ENCODE measurements around the gene PCGF1. TPM values are rescaled to one million over a fixed set of nuclear protein-coding genes. Genes with fewer than 3 reads are reported as not detected.

The PCGF1 gene
- total RNA-seq, 2 experiments from 2014 or later: 25.8 to 35.6 TPM

- Mint-ChIP-seq H3K27ac (no peak overlapping the region), H3K36me3 (ENCODE audit: low read depth) (peaks cover 12% of the 10 kb centered on the region), H3K4me3 (no peak overlapping the region), H3K9me3 (no peaks in the 10 kb centered on the region), H3K4me1 (peaks cover 32% of the 10 kb centered on the region), H3K27me3 (peaks cover 21% of the 10 kb centered on the region)
- POLR2A ChIA-PET: no interaction called here
- CTCF ChIA-PET: interaction anchor here (1.6 to 1.9 kb wide), 3 partner anchors 18 to 51 kb away, joined by 4 to 6 read pairs (median 4); partner anchors contain the start of genes CCDC142 and TTC31
- no peak for DNase-seq
These were observed 26.9 kb upstream of the PCGF1 start for GRCh38 chr2:74534411-74534810.

GRCh38 chr2:74533464-74533863 is 26.0 kb upstream of the PCGF1 start:
- Mint-ChIP-seq H3K36me3 (ENCODE audit: low read depth) (peaks cover 20% of the 10 kb centered on the region), H3K4me3 (no peak overlapping the region), H3K27ac (no peak overlapping the region), H3K9me3 (no peaks in the 10 kb centered on the region), H3K27me3 (peaks cover 12% of the 10 kb centered on the region), H3K4me1 (peaks cover 29% of the 10 kb centered on the region)
- no peak for DNase-seq
- ChIA-PET CTCF (interaction anchor here (0.6 to 1.9 kb wide), 6 partner anchors 16 to 89 kb away, joined by 3 to 7 read pairs (median 4); partner anchors contain the start of gene MRPL53), POLR2A (interaction anchor here (0.6 kb wide), 1 partner anchor 75 kb away, joined by 5 read pairs; the partner anchor contains the start of gene WBP1)

DNA sequence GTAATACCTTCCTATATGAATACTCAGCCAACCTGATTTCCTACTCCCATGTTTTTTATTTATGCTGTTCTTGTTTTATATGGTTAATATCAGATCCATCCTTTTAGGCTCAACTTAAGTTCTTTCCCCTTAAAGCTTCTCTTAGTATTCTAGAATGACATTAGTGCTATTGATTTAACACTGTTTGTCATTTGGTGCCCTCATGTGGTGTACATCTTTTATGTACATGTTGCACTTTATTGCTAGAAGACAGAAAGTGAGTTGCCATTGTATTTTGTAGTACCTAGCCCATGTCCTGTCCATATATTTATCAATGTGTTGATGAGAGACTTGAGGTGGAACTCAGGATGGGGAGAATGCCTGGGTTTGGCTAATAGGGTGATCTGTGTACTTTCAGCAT is 24.7 kb upstream of the PCGF1 start:
- H3K36me3 Mint-ChIP-seq (ENCODE audit: low read depth): peaks cover 32% of the 10 kb centered on the region
- CTCF ChIA-PET: interaction anchor here (0.9 to 3.6 kb wide), 23 partner anchors 10 to 197 kb away, joined by 3 to 22 read pairs (median 4); partner anchors contain the start of genes CCDC142, MOGS, MRPL53 and TTC31
- H3K27ac Mint-ChIP-seq: peak overlapping the region; percentile 65
- POLR2A ChIA-PET: no interaction called here
- peak overlapping the region; percentile 98 for H3K4me3 Mint-ChIP-seq
- H3K4me1 Mint-ChIP-seq: peaks cover 42% of the 10 kb centered on the region
- no peaks in the 10 kb centered on the region for H3K9me3 Mint-ChIP-seq
- peaks cover under 1% of the 10 kb centered on the region for H3K27me3 Mint-ChIP-seq
- DNase-seq: peak; percentile 60

DNA sequence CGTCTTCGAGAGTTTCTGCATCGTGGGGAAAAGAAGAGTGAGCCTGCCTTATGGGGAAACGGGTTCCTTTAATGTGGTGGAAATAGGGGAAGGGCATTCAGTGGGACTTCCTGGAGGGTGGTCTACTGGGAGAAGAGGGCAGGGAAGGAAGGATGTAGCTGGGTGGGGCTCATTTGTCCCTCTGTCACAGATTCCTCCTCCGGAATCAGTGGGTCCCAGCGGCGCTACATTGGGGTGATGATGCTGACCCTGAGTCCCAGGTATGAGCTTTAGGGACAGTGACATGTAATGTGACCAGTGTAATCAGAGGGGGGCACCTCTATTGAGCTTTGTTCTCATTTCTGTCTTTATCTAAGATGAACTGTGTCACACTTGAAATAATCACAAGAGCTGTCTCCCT is 24.2 kb upstream of the PCGF1 start:
- no peak for DNase-seq
- H3K27ac Mint-ChIP-seq: peak overlapping the region; percentile 65
- peak overlapping the region; percentile 98 for H3K4me3 Mint-ChIP-seq
- ChIA-PET POLR2A (no interaction called here), CTCF (interaction anchor here (0.9 to 3.6 kb wide), 23 partner anchors 10 to 197 kb away, joined by 3 to 22 read pairs (median 4); partner anchors contain the start of genes CCDC142, MOGS, MRPL53 and TTC31)
- no peaks in the 10 kb centered on the region for H3K27me3 Mint-ChIP-seq
- peaks cover 3% of the 10 kb centered on the region for H3K9me3 Mint-ChIP-seq
- H3K36me3 Mint-ChIP-seq (ENCODE audit: low read depth): peaks cover 38% of the 10 kb centered on the region
- peaks cover 47% of the 10 kb centered on the region for H3K4me1 Mint-ChIP-seq

GRCh38 chr2:74530239-74531187 is 23.0 kb upstream of the PCGF1 start:
- Mint-ChIP-seq H3K4me1 (peaks cover 57% of the 10 kb centered on the region), H3K27me3 (no peaks in the 10 kb centered on the region), H3K36me3 (ENCODE audit: low read depth) (peaks cover 47% of the 10 kb centered on the region), H3K9me3 (peaks cover 5% of the 10 kb centered on the region), H3K27ac (peak overlapping the region; percentile 97), H3K4me3 (peak overlapping the region; percentile 98)
- DNase-seq: peak; percentile 49
- ChIA-PET POLR2A (no interaction called here), CTCF (interaction anchor here (0.8 to 3.6 kb wide), 23 partner anchors 8 to 281 kb away, joined by 3 to 22 read pairs (median 3); partner anchors contain the start of genes CCDC142, MOGS, TTC31 and WBP1)

- CTCF ChIA-PET: interaction anchor here (0.5 to 3.6 kb wide), 23 partner anchors 9 to 280 kb away, joined by 3 to 16 read pairs (median 3); partner anchors contain the start of genes CCDC142, TTC31 and WBP1
- H3K9me3 Mint-ChIP-seq: peaks cover 5% of the 10 kb centered on the region
- H3K4me1 Mint-ChIP-seq: peaks cover 57% of the 10 kb centered on the region
- H3K36me3 Mint-ChIP-seq (ENCODE audit: low read depth): peaks cover 47% of the 10 kb centered on the region
- no peaks in the 10 kb centered on the region for H3K27me3 Mint-ChIP-seq
- DNase-seq: peak; percentile 92
- H3K4me3 Mint-ChIP-seq: peak within 1 kb of the TSS; percentile 98
- POLR2A ChIA-PET: interaction anchor here (0.6 to 0.8 kb wide), 3 partner anchors 44 to 139 kb away, joined by 3 to 5 read pairs (median 3); partner anchors contain the start of gene INO80B
- peak within 1 kb of the TSS; percentile 97 for H3K27ac Mint-ChIP-seq
These were observed 22.1 kb upstream of the PCGF1 start, which contains the start of the genes AUP1 and HTRA2 for GRCh38 chr2:74529357-74530238. TSS of gene AUP1 (minus strand) at chr2:74529706. CDS start at chr2:74529629, 77 bp downstream. TSS of gene HTRA2 (plus strand) at chr2:74529933. CDS start at chr2:74530007, 74 bp downstream.

DNA sequence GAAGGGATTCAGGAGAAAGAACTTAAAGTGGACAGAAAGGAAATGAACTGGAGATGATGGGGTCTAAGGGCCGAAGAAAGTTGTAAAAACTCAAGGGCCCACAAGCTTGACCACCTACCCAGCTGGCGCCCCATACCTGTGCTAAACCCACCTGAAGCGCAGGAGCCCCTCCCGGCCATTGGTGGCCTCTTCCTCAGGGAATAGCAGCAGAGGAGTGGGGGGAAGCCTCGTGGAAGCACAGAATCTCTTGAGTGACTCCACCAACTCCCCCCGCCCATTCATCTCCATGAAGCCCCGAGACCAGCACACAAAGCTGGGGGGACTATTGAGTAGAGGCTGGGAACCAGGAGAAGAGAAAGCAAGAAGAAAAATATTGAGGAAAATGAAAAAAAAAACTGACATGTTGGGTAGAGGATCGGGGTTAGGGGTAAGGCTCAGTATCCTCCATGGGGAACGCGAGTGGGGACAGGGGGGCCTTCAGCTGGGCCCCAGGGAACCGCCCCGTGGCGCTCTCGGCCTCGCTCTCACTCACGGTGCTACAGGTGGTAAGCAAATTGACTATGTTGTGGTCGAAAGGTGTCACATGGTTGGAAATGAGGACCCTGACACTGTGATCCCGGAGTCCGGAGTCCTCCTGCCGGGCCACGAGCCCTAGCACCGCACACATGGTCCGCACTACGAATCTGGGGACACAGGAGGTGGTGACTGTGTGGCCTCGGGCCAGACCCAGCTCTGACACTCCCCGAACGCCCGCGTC is 21.3 kb upstream of the PCGF1 start:
- Mint-ChIP-seq H3K36me3 (ENCODE audit: low read depth) (peaks cover 47% of the 10 kb centered on the region), H3K9me3 (peaks cover 5% of the 10 kb centered on the region), H3K27ac (peak overlapping the region; percentile 97), H3K27me3 (no peaks in the 10 kb centered on the region), H3K4me1 (peaks cover 57% of the 10 kb centered on the region), H3K4me3 (peak overlapping the region; percentile 98)
- CTCF ChIA-PET: interaction anchor here (0.5 to 2.7 kb wide), 15 partner anchors 8 to 279 kb away, joined by 3 to 8 read pairs (median 3); partner anchors contain the start of genes CCDC142 and TTC31
- DNase-seq: no peak
- POLR2A ChIA-PET: interaction anchor here (0.8 kb wide), 1 partner anchor 138 kb away, joined by 5 read pairs; no protein-coding TSS in a partner anchor

- H3K36me3 Mint-ChIP-seq (ENCODE audit: low read depth): peaks cover 47% of the 10 kb centered on the region
- CTCF ChIA-PET: interaction anchor here (1.0 to 2.2 kb wide), 3 partner anchors 10 to 57 kb away, joined by 3 to 6 read pairs (median 5); no protein-coding TSS in a partner anchor
- peak overlapping the region; percentile 97 for H3K27ac Mint-ChIP-seq
- peak overlapping the region; percentile 98 for H3K4me3 Mint-ChIP-seq
- H3K4me1 Mint-ChIP-seq: peaks cover 56% of the 10 kb centered on the region
- POLR2A ChIA-PET: no interaction called here
- H3K9me3 Mint-ChIP-seq: peaks cover 5% of the 10 kb centered on the region
- H3K27me3 Mint-ChIP-seq: no peaks in the 10 kb centered on the region
- DNase-seq: no peak
These were observed 20.2 kb upstream of the PCGF1 start for GRCh38 chr2:74527741-74528140.

GRCh38 chr2:74526649-74527230 is 19.2 kb upstream of the PCGF1 start:
- Mint-ChIP-seq H3K4me1 (peaks cover 47% of the 10 kb centered on the region), H3K27ac (no peak overlapping the region), H3K36me3 (ENCODE audit: low read depth) (peaks cover 39% of the 10 kb centered on the region), H3K27me3 (peaks cover 5% of the 10 kb centered on the region), H3K9me3 (peaks cover 5% of the 10 kb centered on the region), H3K4me3 (no peak overlapping the region)
- no peak for DNase-seq
- CTCF ChIA-PET: interaction anchor here (0.6 to 2.2 kb wide), 7 partner anchors 9 to 230 kb away, joined by 3 to 6 read pairs (median 4); partner anchors contain the start of genes CCDC142 and TTC31
- POLR2A ChIA-PET: no interaction called here

- no peak within 1 kb of the TSS for H3K27ac Mint-ChIP-seq
- H3K27me3 Mint-ChIP-seq: peaks cover 7% of the 10 kb centered on the region
- DNase-seq: peak; percentile 40
- H3K4me1 Mint-ChIP-seq: peaks cover 40% of the 10 kb centered on the region
- CTCF ChIA-PET: interaction anchor here (0.6 to 2.2 kb wide), 6 partner anchors 8 to 230 kb away, joined by 3 to 6 read pairs (median 4); partner anchors contain the start of genes CCDC142 and TTC31
- peaks cover 38% of the 10 kb centered on the region for H3K36me3 Mint-ChIP-seq (ENCODE audit: low read depth)
- no peak within 1 kb of the TSS for H3K4me3 Mint-ChIP-seq
- H3K9me3 Mint-ChIP-seq: peaks cover 5% of the 10 kb centered on the region
- POLR2A ChIA-PET: no interaction called here
These were observed 18.5 kb upstream of the PCGF1 start, which contains the start of gene DQX1 for GRCh38 chr2:74525717-74526648. TSS of gene DQX1 (minus strand) at chr2:74526231. CDS start at chr2:74525729, 502 bp downstream.
